ENCODE results near the gene ACSL3. TPM values are rescaled to one million over a fixed set of nuclear protein-coding genes. Genes with fewer than 3 reads are reported as not detected.

The ACSL3 gene
- total RNA-seq (10 to 100 TPM; 37.9 to 67.2 (median 54.8) TPM), polyA plus RNA-seq (10 to 100 TPM; 12.7 to 20.3 TPM)
- long read RNA-seq, donor 1, full-length matches to known transcripts = 84 of 107 reads
- long read RNA-seq, donor 1, partial matches to known transcripts = 11 of 107 reads
- long read RNA-seq, donor 1, other reads (novel, unspliced or antisense) = 12 of 107 reads
- long read RNA-seq, donor 2, full-length matches to known transcripts = 75 of 91 reads
- long read RNA-seq, donor 2, partial matches to known transcripts = 10 of 91 reads
- long read RNA-seq, donor 2, other reads (novel, unspliced or antisense) = 6 of 91 reads
- long read RNA-seq, donor 3, full-length matches to known transcripts = 109 of 170 reads
- long read RNA-seq, donor 3, partial matches to known transcripts = 38 of 170 reads
- long read RNA-seq, donor 3, other reads (novel, unspliced or antisense) = 23 of 170 reads

DNA sequence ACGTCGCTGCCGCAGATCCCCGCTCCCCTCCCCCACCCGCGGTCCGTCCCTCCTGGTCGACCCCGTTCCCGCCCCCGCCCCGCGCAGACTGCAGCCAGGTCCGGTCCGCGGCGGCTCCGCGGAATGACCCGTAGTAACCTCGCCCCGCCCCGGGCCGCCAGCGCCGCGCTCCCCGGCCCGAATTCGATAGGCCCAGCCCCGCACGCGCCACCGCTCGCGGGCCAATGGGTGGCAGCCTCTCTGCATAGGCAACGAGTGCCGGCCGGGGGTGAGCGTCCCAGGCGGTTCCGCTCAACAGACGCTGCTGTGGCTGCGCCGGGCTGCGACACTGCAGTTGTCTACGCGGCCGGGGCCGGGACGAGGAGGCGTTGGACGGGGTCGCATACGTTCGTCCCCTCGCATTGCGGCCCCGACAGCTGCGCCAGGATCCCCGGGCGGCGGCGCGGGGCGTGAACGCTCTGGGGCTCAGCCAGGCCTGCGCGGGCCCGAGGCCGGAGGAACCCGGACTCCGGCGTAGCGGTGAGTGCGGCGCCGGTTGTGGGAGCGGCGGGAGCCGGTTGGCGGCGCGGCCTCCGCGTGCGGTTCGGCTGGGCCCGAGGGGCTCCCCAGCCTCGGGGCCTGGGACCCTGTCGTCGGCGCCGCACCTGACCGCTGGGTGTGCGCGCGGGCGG lies at the start of gene ACSL3:
Gene ACSL3 (plus strand): TSS at position 297 of the 671 bp plus-strand sequence. CDS start 47,737 bp downstream, outside the sequence.
- peak in 4 of 9 donors; percentile 8 to 32 (median 18) for TF ChIP-seq CTCF (IDR thresholded peaks at IDR 0.05)
- Histone ChIP-seq H3K27me3 (no peaks in the 10 kb centered on the region), H3K36me3 (no peaks in the 10 kb centered on the region), H3K4me1 (peaks cover 16 to 57% (median 54%) of the 10 kb centered on the region in 9 donors), H3K9me3 (peaks cover 0 to 5% (median 0%) of the 10 kb centered on the region in 11 donors), H3K27ac (peak within 1 kb of the TSS; percentile 95 to 99 (median 98)), H3K4me3 (peak within 1 kb of the TSS; percentile 76 to 100 (median 90))
- DNase-seq (peak; percentile 97 to 98), ATAC-seq (peak; percentile 96 to 99 (median 97))
- 0% methylated on average over 88 to 99 of the region's 99 CpGs for WGBS, 2 donors
- intact Hi-C loops (cut with DNase I) = loop anchor here (2.0 to 5.0 kb wide), 9 partner anchors 41 to 154 kb away; no protein-coding TSS in a partner anchor

GRCh38 chr2:222811828-222812227 lies 49.0 kb upstream of the ACSL3 start:
- 98 to 100% methylated on average over 1 of the region's 1 CpG for WGBS, 2 donors
- Histone ChIP-seq H3K4me1 (peaks cover 0 to 4% (median 0%) of the 10 kb centered on the region in 9 donors), H3K27me3 (no peaks in the 10 kb centered on the region), H3K4me3 (no peak overlapping the region), H3K9me3 (no peaks in the 10 kb centered on the region), H3K36me3 (no peaks in the 10 kb centered on the region), H3K27ac (no peak overlapping the region)
- TF ChIP-seq CTCF (IDR thresholded peaks at IDR 0.05) = no peak
- no peak for ATAC-seq
- no peak for DNase-seq
- intact Hi-C loops (cut with DNase I) = no loop called here

DNA sequence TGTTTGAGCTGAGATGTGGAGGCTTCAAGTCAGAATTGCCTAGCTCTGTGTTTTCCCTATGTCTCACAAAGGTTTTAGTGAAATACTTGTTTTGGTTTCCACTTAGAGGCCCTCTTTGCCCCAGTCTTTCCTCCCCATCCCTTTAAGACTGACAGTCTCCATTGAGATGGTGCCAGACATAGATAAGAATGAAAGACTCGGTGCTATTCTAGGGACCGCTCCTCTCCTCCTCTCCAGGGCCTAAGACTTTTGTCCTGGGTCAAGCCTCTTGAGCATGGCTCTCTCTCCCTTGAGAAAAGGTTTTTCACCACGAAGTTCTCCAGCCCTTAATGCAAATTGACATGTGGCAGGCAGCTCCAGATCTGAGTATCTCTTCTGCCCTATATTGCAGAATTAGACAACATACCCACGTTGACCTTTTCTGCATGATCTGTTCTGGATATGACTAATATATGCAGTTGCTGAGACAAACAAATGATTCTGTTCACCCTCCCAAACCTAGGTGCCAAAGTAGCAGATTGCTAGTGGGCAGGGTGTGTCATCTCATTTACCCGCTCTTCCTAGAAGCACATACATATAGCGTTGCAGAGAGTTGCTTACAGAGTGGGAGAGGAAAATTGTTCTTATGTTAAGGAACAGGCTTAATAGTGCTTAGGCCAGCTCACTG lies 47.5 kb upstream of the ACSL3 start:
- TF ChIP-seq CTCF (IDR thresholded peaks at IDR 0.05) = no peak
- no peak for DNase-seq
- 60% methylated on average over 6 of the region's 6 CpGs for WGBS, 2 donors

DNA sequence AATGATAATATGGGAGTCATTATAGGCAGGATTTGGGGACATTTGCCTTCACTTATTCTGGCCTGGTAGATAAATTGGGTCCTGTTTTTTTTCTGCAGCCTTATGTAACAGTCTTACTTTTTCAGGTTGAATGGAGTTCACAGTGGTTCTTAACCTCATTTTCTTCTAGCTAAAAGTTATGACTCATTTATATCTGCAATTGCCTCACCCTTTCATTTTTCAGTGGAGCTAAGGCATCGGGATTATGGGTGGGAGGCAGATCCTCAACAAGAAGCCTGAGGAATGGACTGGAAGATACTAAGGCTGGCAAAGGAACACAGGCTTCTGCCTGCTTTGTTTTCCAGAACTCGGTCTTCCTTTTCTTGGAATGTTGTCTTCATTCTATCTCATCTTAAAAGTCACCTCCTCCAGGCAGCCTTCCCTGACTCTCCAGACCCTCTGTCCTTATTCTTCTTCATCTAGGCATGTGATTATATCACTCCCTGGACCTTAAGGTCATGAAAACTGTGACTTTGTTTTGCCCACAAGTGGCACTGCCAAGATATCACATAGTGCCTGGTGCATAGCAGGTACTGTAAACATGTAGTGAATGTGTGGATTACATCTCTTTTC lies 41.0 kb upstream of the ACSL3 start:
- Histone ChIP-seq H3K4me3 (no peak overlapping the region), H3K27me3 (no peaks in the 10 kb centered on the region), H3K9me3 (no peaks in the 10 kb centered on the region), H3K27ac (no peak overlapping the region), H3K36me3 (no peaks in the 10 kb centered on the region), H3K4me1 (peaks cover 0 to 10% (median 0%) of the 10 kb centered on the region in 9 donors)
- WGBS, 2 donors = 75 to 77% methylated on average over 2 of the region's 2 CpGs
- no peak for TF ChIP-seq CTCF (IDR thresholded peaks at IDR 0.05)
- ATAC-seq (peak in 2 of 8 donors; percentile 33 to 38), DNase-seq (no peak)
- intact Hi-C loops (cut with DNase I) = no loop called here

More for the DNA sequence above, 47.5 kb upstream of the ACSL3 start:
- no peak overlapping the region for H3K27ac ChIP-seq
- H3K9me3 ChIP-seq = no peaks in the 10 kb centered on the region
- intact Hi-C loops (cut with DNase I) = no loop called here
- no peaks in the 10 kb centered on the region for H3K27me3 ChIP-seq
- no peak overlapping the region for H3K4me3 ChIP-seq
- H3K4me1 ChIP-seq = no peaks in the 10 kb centered on the region
- no peak for ATAC-seq
- no peaks in the 10 kb centered on the region for H3K36me3 ChIP-seq

Measured in heart right ventricle (tissue), 16 donors.